Right ventricle myocardium inferior (tissue), 1 donor: ENCODE results near the gene C1QTNF1. TPM values are rescaled to one million over a fixed set of nuclear protein-coding genes. Genes with fewer than 3 reads are reported as not detected.
"Not testable (repeated sequence)": the region's sequence is repeated elsewhere in the genome, so short reads cannot be mapped to it uniquely, and the experiment has no call there.

Source experiments
- ATAC-seq: fragments of 200-7000 bp; cut with Tn5 transposase; one replicate; pipeline ENCODE4 v1.9.1; 2020; ENCODE audit warnings: mild to moderate bottlenecking, moderate library complexity
- DNase-seq: peaks from one replicate; pipeline ENCODE4 v3.0.0; 2021; ENCODE audit errors: missing footprints
- intact Hi-C: fragments of 100-400 bp; cut with DNase I; formaldehyde crosslinking; loops from one replicate; pipeline ENCODE4 v1.11.0; 2022
- total RNA-seq: library from RNA; stranded (reverse); fragmentation: NEBNext Ultra II Directional; extraction: Animal tissue kit (Norgen Biotek cat#: 25700); gene quantifications from one replicate; pipeline ENCODE4 v1.2.1, GENCODE V29; 2021
- donor health status: DM: no; HTN: yes; CAD: no; lungs with severe emphysema.

C1QTNF1 gene
- total RNA-seq, 1 donor from 2014 or later = 240 TPM

DNA sequence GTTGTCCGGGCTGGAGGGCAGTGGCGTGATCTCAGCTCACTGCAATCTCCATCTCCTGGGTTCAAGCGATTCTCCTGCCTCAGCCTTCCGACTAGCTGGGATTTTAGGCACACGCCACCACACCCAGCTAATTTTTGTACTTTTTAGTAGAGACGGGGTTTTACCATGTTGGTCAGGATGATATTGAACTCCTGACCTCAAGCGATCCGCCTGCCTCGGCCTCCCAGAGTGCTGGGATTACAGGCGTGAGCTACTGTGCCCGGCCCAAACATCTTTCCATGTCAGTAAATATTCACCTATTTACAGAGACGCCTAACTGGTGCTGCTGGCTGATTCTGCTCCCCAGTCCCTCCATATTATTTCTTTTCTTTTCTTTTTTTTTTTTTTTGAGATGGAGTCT, 6.7 kb downstream of the C1QTNF1 start:
- DNase-seq, intact Hi-C loops, ATAC-seq: not testable (repeated sequence)

DNA sequence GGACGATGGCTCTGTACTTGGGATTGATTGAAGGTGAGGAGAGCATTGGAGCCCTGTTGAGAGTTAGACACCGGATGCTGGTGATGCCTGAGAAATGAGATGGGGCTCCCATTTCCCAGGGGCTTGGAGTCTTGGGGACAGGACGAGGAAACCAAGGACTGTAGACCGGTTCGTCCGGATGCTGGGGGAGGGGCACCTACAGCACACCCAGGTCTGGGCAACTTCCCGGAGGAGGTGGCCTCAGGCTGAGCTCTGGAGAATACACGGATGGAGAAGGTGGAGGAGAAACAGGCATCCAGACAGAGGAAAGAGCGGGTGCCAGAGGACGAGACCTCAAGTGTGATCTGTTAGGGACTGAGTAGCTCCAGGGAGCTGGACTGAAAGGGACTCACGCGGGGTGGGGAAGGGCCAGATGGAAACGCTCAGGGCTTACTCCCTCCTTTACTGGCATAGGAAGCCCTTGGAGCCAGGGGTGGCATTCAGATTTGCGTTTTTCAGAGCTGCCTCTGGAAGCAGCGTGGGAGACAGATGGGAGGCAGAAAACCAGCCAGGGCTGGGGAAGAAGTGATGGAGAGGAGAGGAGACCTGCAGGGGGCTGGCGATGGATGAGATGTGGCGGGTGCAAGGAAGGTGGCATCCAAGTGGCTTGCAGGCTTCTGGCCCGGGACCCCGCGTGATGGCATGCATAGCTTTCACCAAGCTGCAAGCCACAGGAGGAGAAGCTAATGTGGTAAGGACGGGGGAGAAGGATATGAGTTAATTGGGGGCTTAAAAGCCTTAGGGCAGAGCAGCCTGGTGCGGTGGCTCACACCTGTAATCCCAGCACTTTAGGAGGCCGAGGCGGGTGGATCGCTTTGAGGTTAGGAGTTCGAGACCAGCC, 8.3 kb downstream of the C1QTNF1 start:
- intact Hi-C loops = no loop called here
- ATAC-seq (no peak), DNase-seq (no peak)

DNA sequence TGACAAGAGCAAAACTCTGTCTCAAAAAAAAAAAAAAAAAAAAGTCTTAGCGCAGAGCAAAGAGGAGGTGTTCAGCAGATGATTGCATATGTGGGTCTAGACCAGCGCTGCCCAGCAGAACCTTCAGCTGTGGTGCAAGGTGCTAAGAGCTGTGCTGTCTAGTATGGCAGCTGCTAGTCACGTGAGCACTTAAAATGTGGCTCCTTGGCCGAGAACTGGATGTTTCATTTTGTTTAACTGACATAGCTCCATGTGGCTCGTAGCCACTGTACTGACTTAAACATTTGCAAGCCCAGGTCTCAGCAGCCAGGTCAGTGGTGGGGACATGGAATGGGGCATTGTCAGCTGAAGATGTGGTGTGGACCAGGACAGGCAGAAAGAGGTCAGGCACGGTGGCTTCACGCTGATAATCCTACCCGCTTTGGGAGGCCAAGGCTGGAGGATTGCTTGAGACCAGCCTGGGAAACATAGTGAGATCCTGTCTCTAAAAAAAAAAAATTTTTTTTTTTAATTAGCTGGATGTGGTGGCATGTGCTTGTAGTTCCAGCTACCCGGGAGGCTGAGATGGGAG, 9.2 kb downstream of the C1QTNF1 start:
- no peak for ATAC-seq
- DNase-seq = no peak
- intact Hi-C loops = no loop called here

GRCh38 chr17:79033741-79034501, 10.0 kb downstream of the C1QTNF1 start:
- intact Hi-C loops = no loop called here
- DNase-seq (peak; percentile 85), ATAC-seq (peak; percentile 68)

DNA sequence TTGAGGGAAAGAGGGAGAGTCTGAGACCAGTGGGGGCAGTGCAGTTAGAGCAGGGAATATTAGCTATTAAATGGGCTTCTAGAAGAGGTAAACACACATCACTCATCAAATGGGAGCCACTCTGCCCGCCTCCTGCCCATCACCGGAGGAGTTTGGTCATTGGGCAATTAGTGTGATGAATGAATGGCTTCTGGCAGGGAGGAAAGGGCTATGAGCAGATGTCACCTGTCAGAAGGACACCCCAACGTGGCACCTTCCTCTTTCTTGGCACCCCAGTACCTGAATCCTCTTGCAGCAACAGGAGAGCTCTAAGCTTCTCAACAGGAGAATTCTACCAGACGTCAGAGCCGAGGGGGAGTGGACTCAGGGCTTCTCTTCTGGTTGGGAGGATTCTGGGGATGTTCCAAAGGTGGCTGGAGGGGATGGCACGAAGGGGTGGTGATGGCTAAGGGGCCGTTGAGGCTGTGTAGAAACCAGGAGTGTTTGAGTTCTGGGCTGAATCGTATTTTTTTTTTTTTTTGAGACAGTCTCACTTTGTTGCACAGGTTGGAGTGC, 11.0 kb downstream of the C1QTNF1 start:
- no peak for ATAC-seq
- intact Hi-C loops = no loop called here

DNA sequence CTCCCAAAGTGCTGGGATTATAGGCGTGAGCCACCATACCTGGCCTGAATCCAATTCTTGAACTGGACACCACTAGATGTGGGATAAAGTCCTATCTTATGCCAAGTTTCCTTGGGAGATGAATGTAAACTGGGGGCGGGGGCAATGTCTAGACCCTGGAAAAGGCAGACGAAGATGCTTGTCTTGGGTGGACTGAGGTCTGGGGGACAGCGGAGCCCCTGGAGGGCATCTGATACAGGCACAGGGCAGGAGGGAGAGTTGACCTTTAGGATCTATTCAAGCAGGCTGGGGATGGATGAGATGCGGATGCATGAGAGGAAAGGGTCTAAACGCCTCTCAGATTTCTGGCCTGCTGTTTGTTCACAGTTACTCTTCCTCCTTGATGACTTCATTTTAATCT, 11.7 kb downstream of the C1QTNF1 start:
- ATAC-seq (no peak), DNase-seq (no peak)
- intact Hi-C loops = no loop called here

More for the DNA sequence above, 11.0 kb downstream of the C1QTNF1 start:
- no peak for DNase-seq

GRCh38 chr17:79036181-79036580, 12.2 kb downstream of the C1QTNF1 start:
- no peak for DNase-seq
- ATAC-seq = no peak
- intact Hi-C loops = no loop called here

GRCh38 chr17:79036596-79036995, 12.6 kb downstream of the C1QTNF1 start:
- ATAC-seq = no peak
- intact Hi-C loops = no loop called here

DNA sequence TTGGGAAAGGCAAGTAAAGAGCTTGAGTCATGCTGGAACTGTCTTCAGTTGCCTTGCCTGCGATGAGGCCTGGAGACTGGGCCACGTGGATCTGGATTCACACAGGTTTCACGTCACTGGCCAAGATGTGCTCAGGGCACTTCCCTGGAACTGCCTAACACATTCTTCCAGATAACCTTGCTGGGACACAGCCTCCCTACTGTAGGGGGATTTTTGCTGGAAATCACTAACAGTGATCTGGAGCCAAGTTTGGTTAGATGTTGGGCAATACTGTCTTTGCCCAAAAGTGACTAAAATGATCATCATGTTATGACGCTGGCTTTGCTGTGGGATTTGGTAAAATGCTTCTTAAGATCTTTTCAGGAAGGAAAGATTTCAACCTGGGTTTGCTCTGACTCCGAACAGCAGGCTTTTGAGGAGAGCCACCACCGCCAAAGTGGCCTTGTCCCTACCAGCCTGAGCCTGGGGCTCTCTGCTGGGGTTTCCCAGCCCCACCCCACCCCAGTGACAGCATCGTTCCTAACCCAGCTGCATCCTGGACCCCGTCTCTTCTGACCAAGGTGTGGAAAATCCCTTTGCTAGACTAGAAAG, 14.7 kb downstream of the C1QTNF1 start:
- intact Hi-C loops = no loop called here
- no peak for DNase-seq
- peak; percentile 66 for ATAC-seq

More at GRCh38 chr17:79036596-79036995, 12.6 kb downstream of the C1QTNF1 start:
- no peak for DNase-seq

- no peak for ATAC-seq
- intact Hi-C loops = no loop called here
- no peak for DNase-seq
These were observed 15.2 kb downstream of the C1QTNF1 start for GRCh38 chr17:79039171-79039570.

- no peak for ATAC-seq
- no peak for DNase-seq
- intact Hi-C loops = no loop called here
These were observed 15.9 kb downstream of the C1QTNF1 start for GRCh38 chr17:79039886-79040285.

DNA sequence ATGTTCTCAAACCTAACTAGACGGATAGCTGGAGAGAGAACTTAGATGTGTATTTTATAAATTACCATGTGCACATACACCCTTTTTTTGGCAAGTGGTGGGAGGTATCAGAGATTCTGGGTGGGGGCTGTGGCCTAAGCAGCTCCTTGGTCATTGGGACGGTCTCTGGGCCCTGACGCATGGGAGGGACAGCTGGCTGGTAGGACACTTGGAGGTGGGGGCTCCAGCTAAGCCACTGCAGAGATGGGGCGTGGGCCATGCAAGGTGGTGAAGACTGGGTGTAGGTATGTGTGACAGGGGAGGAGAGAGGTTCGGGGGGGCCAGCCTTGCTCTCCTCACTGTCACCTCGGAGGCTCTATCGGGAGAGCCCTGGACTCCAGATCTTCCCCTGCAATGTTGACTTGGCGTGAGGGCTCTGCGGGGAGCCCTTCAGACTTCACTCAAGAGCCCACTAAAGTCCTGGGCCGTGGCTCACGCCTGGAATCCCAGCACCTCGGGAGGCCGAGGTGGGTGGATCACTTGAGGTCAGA, 17.1 kb downstream of the C1QTNF1 start:
- intact Hi-C loops = no loop called here
- ATAC-seq = no peak
- DNase-seq = no peak

DNA sequence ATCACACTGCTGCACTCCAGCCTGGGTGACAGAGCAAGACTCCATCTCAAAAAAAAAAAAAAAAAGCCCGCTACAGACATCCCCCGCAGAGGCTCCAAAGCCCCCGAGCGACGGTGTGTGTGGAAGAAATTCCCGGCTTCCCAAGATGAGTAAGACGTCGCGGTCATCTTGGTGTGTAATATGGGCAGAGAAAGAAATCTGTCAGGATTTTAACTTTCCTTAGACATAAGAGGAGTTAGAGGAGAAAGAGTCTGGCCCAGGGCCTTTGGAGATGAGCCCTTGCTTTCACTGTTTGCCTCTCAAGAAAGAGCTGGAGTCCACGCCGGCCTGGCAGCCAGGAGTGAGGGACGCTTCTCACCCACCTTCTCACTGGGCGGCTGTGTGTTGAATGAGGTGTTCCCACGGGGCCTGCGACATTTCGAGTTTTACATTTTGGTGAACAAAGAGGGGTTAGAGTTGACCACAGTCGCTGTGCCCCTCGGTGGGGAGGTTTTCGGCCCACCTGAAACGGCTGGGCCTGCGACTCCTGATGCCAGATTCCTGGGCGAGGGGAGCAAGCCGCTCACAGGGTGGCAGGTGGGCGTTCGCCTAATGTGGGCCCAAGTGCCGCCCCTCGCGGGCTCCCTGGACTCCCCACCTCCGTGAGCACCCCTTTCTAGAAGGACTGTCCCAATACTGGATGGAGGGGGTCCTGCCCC, 17.9 kb downstream of the C1QTNF1 start:
- DNase-seq (no peak), ATAC-seq (no peak)
- intact Hi-C loops = no loop called here

- intact Hi-C loops = no loop called here
- DNase-seq (peak; percentile 84), ATAC-seq (no peak)
These were observed 18.6 kb downstream of the C1QTNF1 start for GRCh38 chr17:79042421-79043190.

DNA sequence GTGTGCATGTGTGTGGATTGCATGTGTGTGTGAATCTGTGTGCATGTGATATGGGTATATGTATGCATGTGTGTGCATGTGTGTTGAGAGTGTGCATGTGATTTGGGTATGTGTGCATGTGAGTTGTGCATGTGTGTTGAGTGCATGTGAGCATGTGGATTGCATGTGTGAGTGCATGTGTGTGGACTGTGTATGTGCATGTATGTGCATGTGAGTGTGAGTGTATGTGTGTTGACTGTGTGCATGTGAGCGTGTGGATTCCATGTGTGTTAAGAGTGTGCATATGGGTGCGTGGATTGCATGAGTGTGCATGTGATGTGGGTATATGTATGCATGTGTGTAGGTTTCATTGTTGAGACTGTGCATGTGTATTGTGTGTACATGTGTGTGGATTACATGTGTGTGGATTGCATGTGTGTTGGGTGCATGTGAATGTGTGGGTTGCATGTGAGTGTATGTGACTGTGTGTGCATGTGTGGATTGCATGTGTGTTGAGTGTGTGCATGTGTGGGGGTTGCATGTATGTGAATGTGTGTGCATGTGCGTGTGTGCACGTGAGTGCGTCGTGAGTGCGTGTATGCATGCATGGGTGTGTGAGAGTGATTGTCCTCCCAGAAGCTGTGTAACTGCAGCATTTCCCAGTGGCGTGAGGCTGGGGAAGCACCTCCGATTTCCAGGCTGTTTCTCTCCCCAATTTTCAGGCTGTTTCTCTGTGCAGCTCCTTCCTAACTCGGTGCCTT, 19.4 kb downstream of the C1QTNF1 start:
- ATAC-seq = no peak
- DNase-seq = no peak
- intact Hi-C loops = no loop called here

DNA sequence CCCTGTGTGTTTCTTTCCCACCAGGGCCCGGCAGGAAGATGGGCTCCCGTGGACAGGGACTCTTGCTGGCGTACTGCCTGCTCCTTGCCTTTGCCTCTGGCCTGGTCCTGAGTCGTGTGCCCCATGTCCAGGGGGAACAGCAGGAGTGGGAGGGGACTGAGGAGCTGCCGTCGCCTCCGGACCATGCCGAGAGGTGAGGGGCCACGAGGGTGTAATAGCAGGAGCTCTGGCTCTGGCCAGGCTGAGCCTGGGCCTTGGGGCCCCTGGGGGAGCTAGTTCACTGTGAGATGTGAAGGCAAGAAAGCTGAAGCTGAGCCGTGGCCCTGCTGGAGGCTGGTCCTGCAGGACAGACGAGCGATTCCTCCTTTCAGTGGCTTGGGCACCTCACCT, 20.0 kb downstream of the C1QTNF1 start:
- DNase-seq = no peak
- intact Hi-C loops = no loop called here

GRCh38 chr17:79044462-79044861, 20.5 kb downstream of the C1QTNF1 start:
- ATAC-seq (no peak), DNase-seq (no peak)
- intact Hi-C loops = no loop called here

More for the DNA sequence above, 20.0 kb downstream of the C1QTNF1 start:
- no peak for ATAC-seq
